MCF 10A (cell line): ENCODE measurements around the gene DGKA. TPM values are rescaled to one million over a fixed set of nuclear protein-coding genes. Genes with fewer than 3 reads are reported as not detected.
"Not testable (repeated sequence)": the region's sequence is repeated elsewhere in the genome, so short reads cannot be mapped to it uniquely, and the experiment has no call there.

Source experiments
- BruUV-seq: library from RNA; stranded (reverse); fragments of 400-500 nt; replicated peaks from 2 replicates; lab custom pipeline; 2021; lab: Mats Ljungman, UMichigan
- CTCF ChIA-PET: fragments of 300-600 bp; sonication (Branson Sonifier 250); formaldehyde crosslinking; extraction: SDS; loops from one replicate; lab custom pipeline; 2021; ENCODE audit warnings: antibody characterized with exemption, inconsistent platforms; lab: Yijun Ruan, JAX
- POLR2A ChIA-PET: fragments of 300-600, 350-650 bp; sonication (Branson Sonifier 250); formaldehyde crosslinking; extraction: SDS; loops from one replicate; lab custom pipeline; 2020; ENCODE audit warnings: antibody characterized with exemption, inconsistent platforms; lab: Yijun Ruan, JAX
- DNase-seq: peaks from one replicate; pipeline ENCODE4 v3.0.0-alpha.2; 2018; ENCODE audit not compliant: unreplicated experiment
- H3K27ac Mint-ChIP-seq: one replicate; pipeline ENCODE4 v1.8.0; 2022; ENCODE audit warnings: mild to moderate bottlenecking, low read depth, mixed read lengths; ENCODE audit not compliant: unreplicated experiment
- H3K27me3 Mint-ChIP-seq: one replicate; pipeline ENCODE4 v1.8.0; 2022; ENCODE audit warnings: mixed read lengths; ENCODE audit not compliant: insufficient read depth, unreplicated experiment
- H3K36me3 Mint-ChIP-seq: one replicate; pipeline ENCODE4 v1.8.0; 2022; ENCODE audit warnings: mild to moderate bottlenecking, moderate library complexity, mixed read lengths; ENCODE audit not compliant: insufficient read depth, unreplicated experiment
- H3K4me1 Mint-ChIP-seq: one replicate; pipeline ENCODE4 v1.8.0; 2022; ENCODE audit warnings: mixed read lengths; ENCODE audit not compliant: insufficient read depth, unreplicated experiment
- H3K4me3 Mint-ChIP-seq: one replicate; pipeline ENCODE4 v1.8.0; 2022; ENCODE audit warnings: mild to moderate bottlenecking, moderate library complexity, mixed read lengths; ENCODE audit not compliant: unreplicated experiment
- H3K9me3 Mint-ChIP-seq: one replicate; pipeline ENCODE4 v1.8.0; 2022; ENCODE audit warnings: mixed read lengths; ENCODE audit not compliant: unreplicated experiment
- CTCF ChIP-seq: fragments of 200-600 bp; IDR thresholded peaks from one replicate; pipeline ENCODE4 v1.8.0; 2022; ENCODE audit warnings: antibody characterized with exemption, mild to moderate bottlenecking; ENCODE audit not compliant: unreplicated experiment
- intact Hi-C: fragments of 100-400 bp; cut with micrococcal nuclease; formaldehyde crosslinking; loops from 2 replicates; pipeline ENCODE4 v1.14.1; 2022
- total RNA-seq: library from RNA; stranded (reverse); gene quantifications from 2 replicates; pipeline ENCODE4 v1.2.3, GENCODE V29; 2022

The DGKA gene
- total RNA-seq, 1 experiment from 2014 or later, result 236 TPM

- no peak for DNase-seq
- Mint-ChIP-seq H3K4me1 (no peaks in the 10 kb centered on the region), H3K36me3 (peaks cover 78% of the 10 kb centered on the region), H3K27me3 (no peaks in the 10 kb centered on the region), H3K4me3 (no peak overlapping the region), H3K9me3 (no peaks in the 10 kb centered on the region), H3K27ac (peak overlapping the region; percentile 19)
- CTCF ChIA-PET, result interaction anchor here (0.7 to 7.0 kb wide), 4 partner anchors 10 to 248 kb away, joined by 3 to 80 read pairs (median 4); partner anchors contain the start of gene SUOX
- BruUV-seq, result no TSS peak
- intact Hi-C loops, result no loop called here
- POLR2A ChIA-PET, result interaction anchor here (0.7 to 3.0 kb wide), 3 partner anchors 11 to 1094 kb away, joined by 3 to 25 read pairs (median 23); partner anchors contain the start of genes RAB5B and SUOX
- no peak for TF ChIP-seq CTCF
Measured at GRCh38 chr12:55985341-55985740, 54.4 kb downstream of the DGKA start.

- H3K4me1 Mint-ChIP-seq, H3K4me3 Mint-ChIP-seq, intact Hi-C loops, H3K9me3 Mint-ChIP-seq, BruUV-seq, H3K27me3 Mint-ChIP-seq, DNase-seq: not testable (repeated sequence)
- H3K36me3 Mint-ChIP-seq, result peaks cover 82% of the 10 kb centered on the region
- ChIA-PET POLR2A (interaction anchor here (0.7 to 3.0 kb wide), 2 partner anchors 12 to 1093 kb away, joined by 3 to 25 read pairs; partner anchors contain the start of gene RAB5B), CTCF (interaction anchor here (0.7 to 7.0 kb wide), 5 partner anchors 8 to 248 kb away, joined by 3 to 80 read pairs (median 3); partner anchors contain the start of gene SUOX)
- peak overlapping the region; percentile 19 for H3K27ac Mint-ChIP-seq
Measured at GRCh38 chr12:55985976-55986375, 55.0 kb downstream of the DGKA start.

- intact Hi-C loops, result no loop called here
- Mint-ChIP-seq H3K36me3 (peaks cover 80% of the 10 kb centered on the region), H3K4me1 (peaks cover 4% of the 10 kb centered on the region), H3K27me3 (no peaks in the 10 kb centered on the region), H3K27ac (no peak overlapping the region), H3K4me3 (no peak overlapping the region), H3K9me3 (no peaks in the 10 kb centered on the region)
- no TSS peak for BruUV-seq
- no peak for TF ChIP-seq CTCF
- ChIA-PET CTCF (interaction anchor here (0.5 to 2.8 kb wide), 7 partner anchors 8 to 419 kb away, joined by 3 to 16 read pairs (median 4); no protein-coding TSS in a partner anchor), POLR2A (interaction anchor here (0.7 to 4.2 kb wide), 3 partner anchors 17 to 395 kb away, joined by 4 to 22 read pairs (median 5); partner anchors contain the start of gene RAB5B)
- no peak for DNase-seq
Measured at GRCh38 chr12:55991110-55991509, 60.1 kb downstream of the DGKA start.

GRCh38 chr12:55993230-55993853, 62.4 kb downstream of the DGKA start:
- Mint-ChIP-seq H3K9me3 (no peaks in the 10 kb centered on the region), H3K27me3 (no peaks in the 10 kb centered on the region), H3K4me1 (peaks cover 12% of the 10 kb centered on the region), H3K4me3 (no peak overlapping the region), H3K27ac (no peak overlapping the region), H3K36me3 (peaks cover 58% of the 10 kb centered on the region)
- CTCF ChIA-PET, result interaction anchor here (0.7 to 5.0 kb wide), 2 partner anchors 9 to 151 kb away, joined by 3 to 80 read pairs; partner anchors contain the start of gene MMP19
- no peak for DNase-seq
- POLR2A ChIA-PET, result interaction anchor here (4.2 kb wide), 1 partner anchor 19 kb away, joined by 22 read pairs; the partner anchor contains the start of gene RAB5B
- TF ChIP-seq CTCF, result no peak
- intact Hi-C loops, result no loop called here
- BruUV-seq, result TSS peak; percentile 14
